Measurements from ENCODE around the gene BANF2.

DNA sequence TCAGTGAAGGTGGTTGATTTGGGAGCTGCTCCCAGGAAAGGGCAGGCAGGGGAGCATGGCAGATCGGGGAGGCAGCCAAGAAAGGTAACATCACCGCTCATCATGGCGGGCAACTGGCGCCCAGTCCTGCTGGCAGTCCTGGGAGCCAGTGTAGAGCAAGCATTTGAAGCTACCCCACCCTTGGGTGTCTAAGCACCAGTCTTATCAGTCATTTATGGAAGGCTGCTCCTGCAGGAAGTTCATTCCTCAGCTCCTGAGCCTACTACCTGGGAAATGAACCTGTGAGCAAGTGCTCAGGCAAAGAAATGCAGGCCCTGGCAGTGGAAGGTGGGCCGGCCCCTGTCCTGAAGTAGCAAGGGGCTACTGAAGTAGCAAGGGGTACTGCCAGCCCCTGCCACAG is 41.5 kb downstream of the BANF2 start:
- no peak for TF ChIP-seq ZNF331 (CRISPR knock-in tag; IDR thresholded peaks at IDR 0.05; ENCODE audit: low read depth)
- TF ChIP-seq, protein P1, sequence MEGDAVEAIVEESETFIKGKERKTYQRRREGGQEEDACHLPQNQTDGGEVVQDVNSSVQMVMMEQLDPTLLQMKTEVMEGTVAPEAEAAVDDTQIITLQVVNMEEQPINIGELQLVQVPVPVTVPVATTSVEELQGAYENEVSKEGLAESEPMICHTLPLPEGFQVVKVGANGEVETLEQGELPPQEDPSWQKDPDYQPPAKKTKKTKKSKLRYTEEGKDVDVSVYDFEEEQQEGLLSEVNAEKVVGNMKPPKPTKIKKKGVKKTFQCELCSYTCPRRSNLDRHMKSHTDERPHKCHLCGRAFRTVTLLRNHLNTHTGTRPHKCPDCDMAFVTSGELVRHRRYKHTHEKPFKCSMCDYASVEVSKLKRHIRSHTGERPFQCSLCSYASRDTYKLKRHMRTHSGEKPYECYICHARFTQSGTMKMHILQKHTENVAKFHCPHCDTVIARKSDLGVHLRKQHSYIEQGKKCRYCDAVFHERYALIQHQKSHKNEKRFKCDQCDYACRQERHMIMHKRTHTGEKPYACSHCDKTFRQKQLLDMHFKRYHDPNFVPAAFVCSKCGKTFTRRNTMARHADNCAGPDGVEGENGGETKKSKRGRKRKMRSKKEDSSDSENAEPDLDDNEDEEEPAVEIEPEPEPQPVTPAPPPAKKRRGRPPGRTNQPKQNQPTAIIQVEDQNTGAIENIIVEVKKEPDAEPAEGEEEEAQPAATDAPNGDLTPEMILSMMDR (conservative IDR thresholded peaks at IDR 0.05; ENCODE audit: low read depth in 2 of 2) = no peak
- TF ChIP-seq REST (IDR thresholded peaks at IDR 0.05; ENCODE audit: unreplicated experiment) = no peak
- no peak for TF ChIP-seq NANOG (IDR thresholded peaks at IDR 0.05; ENCODE audit: borderline replicate concordance)
- no peak for TF ChIP-seq POLR2AphosphoS5 (IDR thresholded peaks at IDR 0.05; ENCODE audit: low read depth)
- TF ChIP-seq, protein P2, sequence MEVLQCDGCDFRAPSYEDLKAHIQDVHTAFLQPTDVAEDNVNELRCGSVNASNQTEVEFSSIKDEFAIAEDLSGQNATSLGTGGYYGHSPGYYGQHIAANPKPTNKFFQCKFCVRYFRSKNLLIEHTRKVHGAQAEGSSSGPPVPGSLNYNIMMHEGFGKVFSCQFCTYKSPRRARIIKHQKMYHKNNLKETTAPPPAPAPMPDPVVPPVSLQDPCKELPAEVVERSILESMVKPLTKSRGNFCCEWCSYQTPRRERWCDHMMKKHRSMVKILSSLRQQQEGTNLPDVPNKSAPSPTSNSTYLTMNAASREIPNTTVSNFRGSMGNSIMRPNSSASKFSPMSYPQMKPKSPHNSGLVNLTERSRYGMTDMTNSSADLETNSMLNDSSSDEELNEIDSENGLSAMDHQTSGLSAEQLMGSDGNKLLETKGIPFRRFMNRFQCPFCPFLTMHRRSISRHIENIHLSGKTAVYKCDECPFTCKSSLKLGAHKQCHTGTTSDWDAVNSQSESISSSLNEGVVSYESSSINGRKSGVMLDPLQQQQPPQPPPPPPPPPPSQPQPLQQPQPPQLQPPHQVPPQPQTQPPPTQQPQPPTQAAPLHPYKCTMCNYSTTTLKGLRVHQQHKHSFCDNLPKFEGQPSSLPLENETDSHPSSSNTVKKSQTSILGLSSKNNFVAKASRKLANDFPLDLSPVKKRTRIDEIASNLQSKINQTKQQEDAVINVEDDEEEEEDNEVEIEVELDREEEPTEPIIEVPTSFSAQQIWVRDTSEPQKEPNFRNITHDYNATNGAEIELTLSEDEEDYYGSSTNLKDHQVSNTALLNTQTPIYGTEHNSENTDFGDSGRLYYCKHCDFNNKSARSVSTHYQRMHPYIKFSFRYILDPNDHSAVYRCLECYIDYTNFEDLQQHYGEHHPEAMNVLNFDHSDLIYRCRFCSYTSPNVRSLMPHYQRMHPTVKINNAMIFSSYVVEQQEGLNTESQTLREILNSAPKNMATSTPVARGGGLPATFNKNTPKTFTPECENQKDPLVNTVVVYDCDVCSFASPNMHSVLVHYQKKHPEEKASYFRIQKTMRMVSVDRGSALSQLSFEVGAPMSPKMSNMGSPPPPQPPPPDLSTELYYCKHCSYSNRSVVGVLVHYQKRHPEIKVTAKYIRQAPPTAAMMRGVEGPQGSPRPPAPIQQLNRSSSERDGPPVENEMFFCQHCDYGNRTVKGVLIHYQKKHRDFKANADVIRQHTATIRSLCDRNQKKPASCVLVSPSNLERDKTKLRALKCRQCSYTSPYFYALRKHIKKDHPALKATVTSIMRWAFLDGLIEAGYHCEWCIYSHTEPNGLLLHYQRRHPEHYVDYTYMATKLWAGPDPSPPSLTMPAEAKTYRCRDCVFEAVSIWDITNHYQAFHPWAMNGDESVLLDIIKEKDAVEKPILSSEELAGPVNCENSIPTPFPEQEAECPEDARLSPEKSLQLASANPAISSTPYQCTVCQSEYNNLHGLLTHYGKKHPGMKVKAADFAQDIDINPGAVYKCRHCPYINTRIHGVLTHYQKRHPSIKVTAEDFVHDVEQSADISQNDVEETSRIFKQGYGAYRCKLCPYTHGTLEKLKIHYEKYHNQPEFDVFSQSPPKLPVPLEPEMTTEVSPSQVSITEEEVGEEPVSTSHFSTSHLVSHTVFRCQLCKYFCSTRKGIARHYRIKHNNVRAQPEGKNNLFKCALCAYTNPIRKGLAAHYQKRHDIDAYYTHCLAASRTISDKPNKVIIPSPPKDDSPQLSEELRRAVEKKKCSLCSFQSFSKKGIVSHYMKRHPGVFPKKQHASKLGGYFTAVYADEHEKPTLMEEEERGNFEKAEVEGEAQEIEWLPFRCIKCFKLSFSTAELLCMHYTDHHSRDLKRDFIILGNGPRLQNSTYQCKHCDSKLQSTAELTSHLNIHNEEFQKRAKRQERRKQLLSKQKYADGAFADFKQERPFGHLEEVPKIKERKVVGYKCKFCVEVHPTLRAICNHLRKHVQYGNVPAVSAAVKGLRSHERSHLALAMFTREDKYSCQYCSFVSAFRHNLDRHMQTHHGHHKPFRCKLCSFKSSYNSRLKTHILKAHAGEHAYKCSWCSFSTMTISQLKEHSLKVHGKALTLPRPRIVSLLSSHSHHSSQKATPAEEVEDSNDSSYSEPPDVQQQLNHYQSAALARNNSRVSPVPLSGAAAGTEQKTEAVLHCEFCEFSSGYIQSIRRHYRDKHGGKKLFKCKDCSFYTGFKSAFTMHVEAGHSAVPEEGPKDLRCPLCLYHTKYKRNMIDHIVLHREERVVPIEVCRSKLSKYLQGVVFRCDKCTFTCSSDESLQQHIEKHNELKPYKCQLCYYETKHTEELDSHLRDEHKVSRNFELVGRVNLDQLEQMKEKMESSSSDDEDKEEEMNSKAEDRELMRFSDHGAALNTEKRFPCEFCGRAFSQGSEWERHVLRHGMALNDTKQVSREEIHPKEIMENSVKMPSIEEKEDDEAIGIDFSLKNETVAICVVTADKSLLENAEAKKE (CRISPR knock-in tag; IDR thresholded peaks at IDR 0.05) = no peak
- no peak for TF ChIP-seq EZH2phosphoT487 (IDR thresholded peaks at IDR 0.05; ENCODE audit: unreplicated experiment)
- TF ChIP-seq CREB1 (CRISPR knock-in tag; IDR thresholded peaks at IDR 0.05; ENCODE audit: low read depth) = no peak
- no peak for TF ChIP-seq STAT1 (IDR thresholded peaks at IDR 0.05; ENCODE audit: unreplicated experiment)
- TF ChIP-seq EZH2 (IDR thresholded peaks at IDR 0.05; ENCODE audit: low read depth, unreplicated experiment) = no peak
- TF ChIP-seq, protein P3, sequence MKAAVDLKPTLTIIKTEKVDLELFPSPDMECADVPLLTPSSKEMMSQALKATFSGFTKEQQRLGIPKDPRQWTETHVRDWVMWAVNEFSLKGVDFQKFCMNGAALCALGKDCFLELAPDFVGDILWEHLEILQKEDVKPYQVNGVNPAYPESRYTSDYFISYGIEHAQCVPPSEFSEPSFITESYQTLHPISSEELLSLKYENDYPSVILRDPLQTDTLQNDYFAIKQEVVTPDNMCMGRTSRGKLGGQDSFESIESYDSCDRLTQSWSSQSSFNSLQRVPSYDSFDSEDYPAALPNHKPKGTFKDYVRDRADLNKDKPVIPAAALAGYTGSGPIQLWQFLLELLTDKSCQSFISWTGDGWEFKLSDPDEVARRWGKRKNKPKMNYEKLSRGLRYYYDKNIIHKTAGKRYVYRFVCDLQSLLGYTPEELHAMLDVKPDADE (IDR thresholded peaks at IDR 0.05) = no peak
- no peak for TF ChIP-seq ZNF114 (CRISPR knock-in tag; IDR thresholded peaks at IDR 0.05)
- TF ChIP-seq JUNB (IDR thresholded peaks at IDR 0.05; ENCODE audit: unreplicated experiment) = no peak
